ENCODE results near the gene HIVEP3.

- TF ChIP-seq CTCF (IDR thresholded peaks at IDR 0.05): no peak
- no peak for TF ChIP-seq REST (IDR thresholded peaks at IDR 0.05; ENCODE audit: insufficient read depth in 1 of 2, low read depth in 2 of 2, low read length in 1 of 2)
- TF ChIP-seq POLR2AphosphoS5 (IDR thresholded peaks at IDR 0.05; ENCODE audit: low read depth, low read length): no peak
- TF ChIP-seq SIN3A (IDR thresholded peaks at IDR 0.05; ENCODE audit: borderline replicate concordance, insufficient read depth, low read depth, low read length): no peak
- TF ChIP-seq TCF7L2 (IDR thresholded peaks at IDR 0.05; ENCODE audit: low read depth, low read length): no peak
Measured at GRCh38 chr1:41894808-41895483, 23.8 kb downstream of the HIVEP3 start.

All from Panc1 (cell line).